ENCODE results near the gene TGM5. TPM values are rescaled to one million over a fixed set of nuclear protein-coding genes. Genes with fewer than 3 reads are reported as not detected.
"Not testable (repeated sequence)": the region's sequence is repeated elsewhere in the genome, so short reads cannot be mapped to it uniquely, and the experiment has no call there.

The TGM5 gene
- total and polyA plus RNA-seq, 4 experiments from 2014 or later: not detected

- no peaks in the 10 kb centered on the region for H3K36me3 ChIP-seq (ENCODE audit: insufficient read depth, low read length)
- no peaks in the 10 kb centered on the region for H3K4me1 Mint-ChIP-seq
- H3K4me1 ChIP-seq (ENCODE audit: insufficient read depth, low read length): no peaks in the 10 kb centered on the region
- no peaks in the 10 kb centered on the region for H3K9me3 ChIP-seq (ENCODE audit: control insufficient read depth in 1 of 2, low read length in 2 of 2)
- H3K27me3 ChIP-seq (ENCODE audit: insufficient read depth, low read length): no peaks in the 10 kb centered on the region
- intact Hi-C loops (cut with micrococcal nuclease): no loop called here
- no peak overlapping the region for H3K4me3 ChIP-seq (ENCODE audit: low read length in 2 of 2)
- no peaks in the 10 kb centered on the region for H3K36me3 Mint-ChIP-seq
- H3K27me3 Mint-ChIP-seq: peaks cover 2 to 22% of the 10 kb centered on the region in 2 donors
- H3K4me3 Mint-ChIP-seq: no peak overlapping the region
- H3K27ac Mint-ChIP-seq: peak overlapping the region in 1 of 7 donors; percentile 3
- DNase-seq: no peak
- POLR2A ChIA-PET (ENCODE audit: partially characterized antibody): no interaction called here
- CTCF ChIA-PET (ENCODE audit: partially characterized antibody): interaction anchor here (1.0 kb wide), 1 partner anchor 12 kb away, joined by 4 read pairs; no protein-coding TSS in a partner anchor
- H3K9me3 Mint-ChIP-seq: no peaks in the 10 kb centered on the region
- H3K27ac ChIP-seq (ENCODE audit: low read depth, low read length): no peak overlapping the region
Observed at GRCh38 chr15:43237842-43238470, 28.8 kb downstream of the TGM5 start.

- H3K4me3 Mint-ChIP-seq: no peak overlapping the region
- H3K27me3 Mint-ChIP-seq: peaks cover 2 to 22% of the 10 kb centered on the region in 2 donors
- no peaks in the 10 kb centered on the region for H3K36me3 Mint-ChIP-seq
- no peak for DNase-seq
- intact Hi-C loops (cut with micrococcal nuclease): no loop called here
- no peaks in the 10 kb centered on the region for H3K4me1 Mint-ChIP-seq
- Histone ChIP-seq H3K4me1 (ENCODE audit: insufficient read depth, low read length) (no peaks in the 10 kb centered on the region), H3K27me3 (ENCODE audit: insufficient read depth, low read length) (no peaks in the 10 kb centered on the region), H3K36me3 (ENCODE audit: insufficient read depth, low read length) (no peaks in the 10 kb centered on the region), H3K4me3 (ENCODE audit: low read length in 2 of 2) (no peak overlapping the region), H3K27ac (ENCODE audit: low read depth, low read length) (no peak overlapping the region), H3K9me3 (ENCODE audit: control insufficient read depth in 1 of 2, low read length in 2 of 2) (no peaks in the 10 kb centered on the region)
- H3K27ac Mint-ChIP-seq: no peak overlapping the region
- CTCF ChIA-PET (ENCODE audit: partially characterized antibody): interaction anchor here (1.0 to 1.1 kb wide), 2 partner anchors 10 to 50 kb away, joined by 3 to 5 read pairs; no protein-coding TSS in a partner anchor
- no peaks in the 10 kb centered on the region for H3K9me3 Mint-ChIP-seq
- POLR2A ChIA-PET (ENCODE audit: partially characterized antibody): no interaction called here
Observed at GRCh38 chr15:43235536-43235935, 31.2 kb downstream of the TGM5 start.

GRCh38 chr15:43232289-43232874 lies 34.3 kb downstream of the TGM5 start:
- Mint-ChIP-seq H3K27me3 (peaks cover 1 to 12% of the 10 kb centered on the region in 2 donors), H3K4me3 (no peak overlapping the region), H3K36me3 (no peaks in the 10 kb centered on the region), H3K9me3 (no peaks in the 10 kb centered on the region), H3K27ac (no peak overlapping the region), H3K4me1 (no peaks in the 10 kb centered on the region)
- Histone ChIP-seq H3K27ac (ENCODE audit: low read depth, low read length) (no peak overlapping the region), H3K4me1 (ENCODE audit: insufficient read depth, low read length) (no peaks in the 10 kb centered on the region), H3K9me3 (ENCODE audit: control insufficient read depth in 1 of 2, low read length in 2 of 2) (no peaks in the 10 kb centered on the region), H3K4me3 (ENCODE audit: low read length in 2 of 2) (no peak overlapping the region), H3K36me3 (ENCODE audit: insufficient read depth, low read length) (no peaks in the 10 kb centered on the region), H3K27me3 (ENCODE audit: insufficient read depth, low read length) (no peaks in the 10 kb centered on the region)
- no peak for DNase-seq
- intact Hi-C loops (cut with micrococcal nuclease): no loop called here
- ChIA-PET CTCF (ENCODE audit: partially characterized antibody) (interaction anchor here (0.9 kb wide), 1 partner anchor 52 kb away, joined by 3 read pairs; no protein-coding TSS in a partner anchor), POLR2A (ENCODE audit: partially characterized antibody) (no interaction called here)

DNA sequence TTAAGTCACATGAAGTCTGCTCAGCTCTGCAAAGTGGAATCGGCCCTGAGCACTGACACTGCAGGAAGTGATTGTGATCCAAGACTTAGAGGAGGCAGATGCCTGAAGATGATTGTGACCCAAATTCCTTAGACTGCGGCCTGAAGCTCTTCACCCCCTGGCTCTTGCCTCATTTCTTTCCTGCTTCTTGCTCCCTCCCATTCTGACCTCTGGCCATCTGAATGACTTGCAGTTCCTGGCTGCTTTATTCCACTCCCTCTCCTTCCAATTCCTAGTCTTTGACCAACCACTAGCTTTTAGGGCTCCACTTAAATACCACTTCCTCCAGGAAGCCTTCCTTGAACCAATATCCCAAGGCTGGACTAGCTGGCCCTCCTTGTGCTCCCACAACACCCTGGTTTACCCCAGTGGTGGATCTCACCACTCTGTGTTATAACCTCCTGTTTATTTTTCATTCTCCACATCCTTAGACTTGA lies 36.0 kb downstream of the TGM5 start:
- no peaks in the 10 kb centered on the region for H3K9me3 ChIP-seq (ENCODE audit: control insufficient read depth in 1 of 2, low read length in 2 of 2)
- no peak for DNase-seq
- no peak overlapping the region for H3K4me3 ChIP-seq (ENCODE audit: low read length in 2 of 2)
- ChIA-PET CTCF (ENCODE audit: partially characterized antibody) (interaction anchor here (0.7 to 3.6 kb wide), 2 partner anchors 54 to 180 kb away, joined by 3 to 26 read pairs; no protein-coding TSS in a partner anchor), POLR2A (ENCODE audit: partially characterized antibody) (no interaction called here)
- H3K27me3 ChIP-seq (ENCODE audit: insufficient read depth, low read length): no peaks in the 10 kb centered on the region
- Mint-ChIP-seq H3K4me3 (no peak overlapping the region), H3K9me3 (no peaks in the 10 kb centered on the region), H3K36me3 (no peaks in the 10 kb centered on the region), H3K27me3 (peaks cover 1 to 7% of the 10 kb centered on the region in 2 donors), H3K27ac (peak overlapping the region in 1 of 7 donors; percentile 9), H3K4me1 (peaks cover 0 to 4% (median 0%) of the 10 kb centered on the region in 4 donors)
- intact Hi-C loops (cut with micrococcal nuclease): no loop called here
- H3K4me1 ChIP-seq (ENCODE audit: insufficient read depth, low read length): no peaks in the 10 kb centered on the region
- H3K36me3 ChIP-seq (ENCODE audit: insufficient read depth, low read length): no peaks in the 10 kb centered on the region
- no peak overlapping the region for H3K27ac ChIP-seq (ENCODE audit: low read depth, low read length)

- H3K9me3 Mint-ChIP-seq: no peaks in the 10 kb centered on the region
- no peak overlapping the region for H3K4me3 Mint-ChIP-seq
- ChIA-PET POLR2A (ENCODE audit: partially characterized antibody) (no interaction called here), CTCF (ENCODE audit: partially characterized antibody) (interaction anchor here (1.0 to 3.6 kb wide), 2 partner anchors 26 to 55 kb away, joined by 3 to 26 read pairs; no protein-coding TSS in a partner anchor)
- no peak for DNase-seq
- Histone ChIP-seq H3K27me3 (ENCODE audit: insufficient read depth, low read length) (no peaks in the 10 kb centered on the region), H3K36me3 (ENCODE audit: insufficient read depth, low read length) (no peaks in the 10 kb centered on the region), H3K9me3 (ENCODE audit: control insufficient read depth in 1 of 2, low read length in 2 of 2) (no peaks in the 10 kb centered on the region), H3K4me3 (ENCODE audit: low read length in 2 of 2) (no peak overlapping the region), H3K4me1 (ENCODE audit: insufficient read depth, low read length) (no peaks in the 10 kb centered on the region), H3K27ac (ENCODE audit: low read depth, low read length) (no peak overlapping the region)
- H3K36me3 Mint-ChIP-seq: no peaks in the 10 kb centered on the region
- peaks cover 3 to 11% of the 10 kb centered on the region in 2 donors for H3K27me3 Mint-ChIP-seq
- intact Hi-C loops (cut with micrococcal nuclease): no loop called here
- H3K4me1 Mint-ChIP-seq: peaks cover 0 to 8% (median 4%) of the 10 kb centered on the region in 4 donors
- H3K27ac Mint-ChIP-seq: no peak overlapping the region
Observed at GRCh38 chr15:43229977-43230376, 36.8 kb downstream of the TGM5 start.

DNA sequence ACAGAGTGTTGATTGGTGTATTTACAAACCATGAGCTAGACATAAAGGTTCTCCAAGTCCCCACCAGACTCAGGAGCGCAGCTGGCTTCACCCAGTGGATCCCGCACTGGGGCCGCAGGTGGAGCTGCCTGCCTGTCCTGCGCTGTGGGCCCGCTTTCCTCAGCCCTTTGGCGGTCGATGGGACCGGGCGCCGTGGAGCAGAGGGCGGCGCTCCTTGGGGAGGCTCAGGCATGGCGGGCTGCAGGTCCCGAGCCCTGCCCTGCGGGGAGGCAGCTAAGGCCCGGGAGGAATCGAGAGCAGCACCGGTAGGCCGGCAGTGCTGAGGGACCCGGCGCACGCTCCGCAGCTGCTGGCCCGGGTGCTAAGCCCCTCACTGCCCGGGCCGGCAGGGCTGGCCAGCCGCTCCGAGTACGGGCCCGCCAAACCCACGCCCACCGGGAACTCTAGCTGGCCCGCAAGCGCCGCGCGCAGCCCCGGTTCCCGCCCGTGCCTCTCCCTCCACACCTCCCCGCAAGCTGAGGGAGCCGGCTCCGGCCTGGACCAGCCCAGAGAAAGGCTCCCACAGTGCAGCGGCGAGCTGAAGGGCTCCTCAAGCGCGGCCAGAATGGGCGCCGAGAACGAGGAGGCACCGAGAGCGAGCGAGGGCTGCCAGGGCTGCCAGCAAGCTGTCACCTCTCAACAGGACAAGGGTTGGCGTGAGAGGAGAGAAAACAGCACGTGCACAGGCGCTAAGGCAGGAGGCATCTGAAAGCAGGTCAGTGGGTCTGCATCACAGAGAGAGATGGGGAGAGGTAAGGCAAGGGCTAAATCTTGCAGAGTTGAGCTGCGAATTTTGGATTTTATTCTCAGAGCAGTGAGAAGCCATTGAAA lies 40.1 kb downstream of the TGM5 start:
- Mint-ChIP-seq H3K36me3 (no peaks in the 10 kb centered on the region), H3K27ac (no peak overlapping the region), H3K27me3 (peaks cover 3 to 10% of the 10 kb centered on the region in 2 donors), H3K9me3 (no peaks in the 10 kb centered on the region), H3K4me3 (no peak overlapping the region), H3K4me1 (peaks cover 0 to 8% (median 4%) of the 10 kb centered on the region in 4 donors)
- H3K9me3 ChIP-seq (ENCODE audit: control insufficient read depth in 1 of 2, low read length in 2 of 2): no peaks in the 10 kb centered on the region
- H3K4me1 ChIP-seq (ENCODE audit: insufficient read depth, low read length): no peaks in the 10 kb centered on the region
- no peaks in the 10 kb centered on the region for H3K27me3 ChIP-seq (ENCODE audit: insufficient read depth, low read length)
- no peaks in the 10 kb centered on the region for H3K36me3 ChIP-seq (ENCODE audit: insufficient read depth, low read length)
- CTCF ChIA-PET (ENCODE audit: partially characterized antibody): interaction anchor here (1.1 to 3.5 kb wide), 18 partner anchors 7 to 111 kb away, joined by 3 to 82 read pairs (median 4); no protein-coding TSS in a partner anchor
- intact Hi-C loops (cut with micrococcal nuclease): no loop called here
- no peak overlapping the region for H3K27ac ChIP-seq (ENCODE audit: low read depth, low read length)
- POLR2A ChIA-PET (ENCODE audit: partially characterized antibody): no interaction called here
- DNase-seq: no peak
- H3K4me3 ChIP-seq (ENCODE audit: low read length in 2 of 2): no peak overlapping the region

GRCh38 chr15:43225950-43226255 lies 40.8 kb downstream of the TGM5 start:
- H3K27me3 ChIP-seq (ENCODE audit: insufficient read depth, low read length); H3K36me3 ChIP-seq (ENCODE audit: insufficient read depth, low read length); H3K9me3 Mint-ChIP-seq; H3K36me3 Mint-ChIP-seq; H3K27ac ChIP-seq (ENCODE audit: low read depth, low read length); H3K4me3 ChIP-seq (ENCODE audit: low read length in 2 of 2); H3K9me3 ChIP-seq (ENCODE audit: control insufficient read depth in 1 of 2, low read length in 2 of 2); DNase-seq; intact Hi-C loops (cut with micrococcal nuclease); H3K4me3 Mint-ChIP-seq; H3K27ac Mint-ChIP-seq; H3K4me1 ChIP-seq (ENCODE audit: insufficient read depth, low read length); H3K4me1 Mint-ChIP-seq: not testable (repeated sequence)
- ChIA-PET POLR2A (ENCODE audit: partially characterized antibody) (interaction anchor here (1.6 kb wide), 1 partner anchor 60 kb away, joined by 12 read pairs; no protein-coding TSS in a partner anchor), CTCF (ENCODE audit: partially characterized antibody) (interaction anchor here (0.6 to 3.5 kb wide), 25 partner anchors 8 to 288 kb away, joined by 3 to 82 read pairs (median 4); partner anchors contain the start of gene LCMT2)
- peaks cover 3 to 10% of the 10 kb centered on the region in 2 donors for H3K27me3 Mint-ChIP-seq
